BJ (cell line): ENCODE measurements around the gene C1QTNF2. TPM values are rescaled to one million over a fixed set of nuclear protein-coding genes. Genes with fewer than 3 reads are reported as not detected.

ENCODE experiments used
- CTCF ChIA-PET: fragments of 350-600 bp; formaldehyde crosslinking; extraction: SDS; loops from one replicate; lab custom pipeline; 2021; ENCODE audit warnings: antibody characterized with exemption, inconsistent platforms; lab: Yijun Ruan, JAX
- POLR2A ChIA-PET: fragments of 300-600 bp; sonication (Branson Sonifier 250); formaldehyde crosslinking; extraction: SDS; loops from one replicate; lab custom pipeline; 2021; ENCODE audit warnings: antibody characterized with exemption; lab: Charles Lee
- DNase-seq: peaks from one replicate; pipeline ENCODE4 v3.0.0-alpha.2; 2011; ENCODE audit warnings: low read depth
- H3K27me3 ChIP-seq: 2 replicates; pipeline ENCODE4 v1.6.0; 2011; ENCODE audit warnings: low read length; ENCODE audit not compliant: control insufficient read depth, insufficient read depth
- H3K36me3 ChIP-seq: 2 replicates; pipeline ENCODE4 v1.5.1; 2011; ENCODE audit warnings: low read length; ENCODE audit not compliant: control insufficient read depth, insufficient read depth
- H3K4me3 ChIP-seq: 2 replicates; pipeline ENCODE4 v1.5.1; 2011; ENCODE audit warnings: low read depth, mild to moderate bottlenecking, control low read depth, low read length
- CTCF ChIP-seq: IDR thresholded peaks from 2 replicates; pipeline ENCODE4 v1.5.1; 2011; ENCODE audit warnings: low read depth, mild to moderate bottlenecking, control low read depth, inconsistent platforms, low read length, moderate library complexity; ENCODE audit not compliant: insufficient read depth
- polyA minus RNA-seq: library from RNA; depleted of rRNA, polyadenylated mRNA; stranded (reverse); fragments of >200 nt; gene quantifications from 2 replicates; pipeline ENCODE4 v1.2.3, GENCODE V29; 2011; rRNA and poly(A)+ RNA removed
- polyA plus RNA-seq: library from polyadenylated mRNA; depleted of rRNA; stranded (reverse); fragments of >200 nt; gene quantifications from 2 replicates; pipeline ENCODE4 v1.2.3, GENCODE V29; 2011; rRNA removed

Gene C1QTNF2
- polyA plus RNA-seq (0.69 and 0.98 TPM in 2 replicates), polyA minus RNA-seq (0.51 and 0.90 TPM in 2 replicates)

- no peak for TF ChIP-seq CTCF
- H3K4me3 ChIP-seq: peak within 1 kb of the TSS; percentile 65
- H3K36me3 ChIP-seq: no peaks in the 10 kb centered on the region
- peaks cover 5% of the 10 kb centered on the region; the same call in 1 of the 2 replicates for H3K27me3 ChIP-seq
- CTCF ChIA-PET: interaction anchor here (0.6 to 1.8 kb wide), 6 partner anchors 9 to 348 kb away, joined by 3 to 6 read pairs (median 3); no protein-coding TSS in a partner anchor
- POLR2A ChIA-PET: interaction anchor here (0.6 kb wide), 1 partner anchor 1985 kb away, joined by 3 read pairs; no protein-coding TSS in a partner anchor
- no peak for DNase-seq
Measured at GRCh38 chr5:160369990-160370712, at the start of gene C1QTNF2. C1QTNF2 (minus strand) TSS chr5:160370626; CDS start chr5:160355011, 15,615 bp downstream.

- ChIA-PET CTCF (interaction anchor here (3.2 kb wide), 1 partner anchor 18 kb away, joined by 13 read pairs; no protein-coding TSS in a partner anchor), POLR2A (no interaction called here)
- Histone ChIP-seq H3K4me3 (no peak overlapping the region), H3K36me3 (0 out of 2 replicates have a peak, but pooled peaks cover 2% of the 10 kb centered on the region), H3K27me3 (no peaks in the 10 kb centered on the region)
- DNase-seq: no peak
- no peak for TF ChIP-seq CTCF
Measured at GRCh38 chr5:160420331-160420610, 49.8 kb upstream of the C1QTNF2 start.

- Histone ChIP-seq H3K4me3 (peak overlapping the region; percentile 91), H3K27me3 (no peaks in the 10 kb centered on the region), H3K36me3 (0 out of 2 replicates have a peak, but pooled peaks cover 2% of the 10 kb centered on the region)
- no peak for DNase-seq
- ChIA-PET POLR2A (interaction anchor here (1.3 kb wide), 1 partner anchor 19 kb away, joined by 11 read pairs; the partner anchor contains the start of gene FAM200C), CTCF (interaction anchor here (3.2 kb wide), 1 partner anchor 19 kb away, joined by 13 read pairs; no protein-coding TSS in a partner anchor)
- TF ChIP-seq CTCF: no peak
Measured at GRCh38 chr5:160419458-160420330, 49.3 kb upstream of the C1QTNF2 start.

- no peak for TF ChIP-seq CTCF
- ChIA-PET CTCF (interaction anchor here (3.2 kb wide), 1 partner anchor 20 kb away, joined by 13 read pairs; no protein-coding TSS in a partner anchor), POLR2A (interaction anchor here (0.6 to 1.3 kb wide), 4 partner anchors 18 to 1211 kb away, joined by 4 to 11 read pairs (median 9); partner anchors contain the start of gene FAM200C)
- Histone ChIP-seq H3K27me3 (no peaks in the 10 kb centered on the region), H3K4me3 (peak within 1 kb of the TSS; percentile 91), H3K36me3 (0 out of 2 replicates have a peak, but pooled peaks cover 2% of the 10 kb centered on the region)
- peak; percentile 86 for DNase-seq
Measured at GRCh38 chr5:160418561-160419457, 48.4 kb upstream of the C1QTNF2 start, which contains the start of gene SLU7. SLU7 (minus strand) TSS chr5:160419081; CDS start chr5:160415294, 3,787 bp downstream.
